ENCODE measurements around the gene DVL2.

Gene DVL2

GRCh38 chr17:7176107-7176840 is 58.0 kb downstream of the DVL2 start:
- DNase-seq (ENCODE audit: low read depth in 2 of 3, low spot score in 1 of 3) = no peak

Data from stimulated activated CD4-positive, alpha-beta T cell treated with anti-CD3 and anti-CD28 coated beads, Interleukin-12 subunit alpha, Interleukin-12 subunit beta, amount 100 ng/mL, for 48 hours (primary cell).